Mammary microvascular endothelial cell (primary cell): ENCODE data around the gene RBKS. TPM values are rescaled to one million over a fixed set of nuclear protein-coding genes. Genes with fewer than 3 reads are reported as not detected.

Source experiments
- total RNA-seq: library from RNA; depleted of rRNA; stranded (reverse); fragments of >200 nt; gene quantifications from 2 replicates; pipeline ENCODE4 v1.2.3, GENCODE V29; 2015

RBKS gene
- 1.0 and 2.0 TPM in 2 replicates for total RNA-seq

GRCh38 chr2:27890146-27890923 is at the start of gene RBKS, which contains the start of gene BABAM2:
Gene RBKS, minus strand, starts transcription at chr2:27890387. Its CDS starts 42 bp downstream, at chr2:27890345.
Gene BABAM2, plus strand, starts transcription at chr2:27890729. Its CDS starts 3,828 bp downstream, at chr2:27894557.

GRCh38 chr2:27771548-27772335 is 118.4 kb downstream of the RBKS start, which contains the start of gene MRPL33:
Gene MRPL33, plus strand, starts transcription at chr2:27771719. Its CDS starts 59 bp downstream, at chr2:27771778.

Other genes starting within 250 kb of the RBKS start
- gene SUPT7L, start 226.8 kb downstream of the RBKS start, total RNA-seq = 16.2 and 19.6 TPM in 2 replicates
- 28.3 and 29.7 TPM in 2 replicates for gene SLC4A1AP, start 226.5 kb downstream of the RBKS start, total RNA-seq
- gene MRPL33, start 118.7 kb downstream of the RBKS start, total RNA-seq = 153 and 175 TPM in 2 replicates
- 22.3 and 29.8 TPM in 2 replicates for gene BABAM2, start 342 bp upstream of the RBKS start, total RNA-seq